H1 (cell line): ENCODE data around the gene GAK.

ENCODE experiments used
- GABPA ChIP-seq: IDR thresholded peaks from 2 replicates; pipeline ENCODE4 v1.6.1; 2011; ENCODE audit warnings: mild to moderate bottlenecking, low read length, moderate library complexity, borderline replicate concordance; ENCODE audit not compliant: insufficient read depth
- JUN ChIP-seq: IDR thresholded peaks from 2 replicates; pipeline ENCODE4 v1.6.1; 2011; ENCODE audit warnings: low read depth, mild to moderate bottlenecking, improper control_type of control experiment, low read length
- POLR2A ChIP-seq, 2 experiments: IDR thresholded peaks; 1 replicate in 1 of 2; 2 replicates in 1 of 2; pipeline ENCODE4 v1.6.1; 2011; ENCODE audit warnings: low read depth in 2 of 2, low read length in 2 of 2, mild to moderate bottlenecking in 2 of 2; ENCODE audit errors: control extremely low read depth in 1 of 2
- POLR2AphosphoS5 ChIP-seq: IDR thresholded peaks from 2 replicates; pipeline ENCODE4 v1.6.1; 2011; ENCODE audit warnings: low read depth, low read length
- SIN3A ChIP-seq, 2 experiments: IDR thresholded peaks in 1 of 2; conservative IDR thresholded peaks in 1 of 2; 2 replicates each; pipeline ENCODE4 v1.6.1; 2011 to 2012; ENCODE audit warnings: low read length in 2 of 2, improper control_type of control experiment in 1 of 2, low read depth in 1 of 2, mild to moderate bottlenecking in 1 of 2
- ZNF274 ChIP-seq: IDR thresholded peaks from 2 replicates; pipeline ENCODE4 v1.7.0; 2012; ENCODE audit warnings: low read length, borderline replicate concordance; ENCODE audit errors: extremely low read depth
- TF ChIP-seq, protein P1 (sequence below), 3 experiments: IDR thresholded peaks; 1 replicate in 2 of 3; 2 replicates in 1 of 3; pipeline versions ENCODE4 v1.5.1 to v1.6.1; 2011; ENCODE audit warnings: low read length in 3 of 3, mild to moderate bottlenecking in 3 of 3, inconsistent platforms in 2 of 3, low read depth in 1 of 3, moderate library complexity in 1 of 3; ENCODE audit not compliant: insufficient read depth in 1 of 3; ENCODE audit errors: control extremely low read depth in 1 of 3

DNA sequence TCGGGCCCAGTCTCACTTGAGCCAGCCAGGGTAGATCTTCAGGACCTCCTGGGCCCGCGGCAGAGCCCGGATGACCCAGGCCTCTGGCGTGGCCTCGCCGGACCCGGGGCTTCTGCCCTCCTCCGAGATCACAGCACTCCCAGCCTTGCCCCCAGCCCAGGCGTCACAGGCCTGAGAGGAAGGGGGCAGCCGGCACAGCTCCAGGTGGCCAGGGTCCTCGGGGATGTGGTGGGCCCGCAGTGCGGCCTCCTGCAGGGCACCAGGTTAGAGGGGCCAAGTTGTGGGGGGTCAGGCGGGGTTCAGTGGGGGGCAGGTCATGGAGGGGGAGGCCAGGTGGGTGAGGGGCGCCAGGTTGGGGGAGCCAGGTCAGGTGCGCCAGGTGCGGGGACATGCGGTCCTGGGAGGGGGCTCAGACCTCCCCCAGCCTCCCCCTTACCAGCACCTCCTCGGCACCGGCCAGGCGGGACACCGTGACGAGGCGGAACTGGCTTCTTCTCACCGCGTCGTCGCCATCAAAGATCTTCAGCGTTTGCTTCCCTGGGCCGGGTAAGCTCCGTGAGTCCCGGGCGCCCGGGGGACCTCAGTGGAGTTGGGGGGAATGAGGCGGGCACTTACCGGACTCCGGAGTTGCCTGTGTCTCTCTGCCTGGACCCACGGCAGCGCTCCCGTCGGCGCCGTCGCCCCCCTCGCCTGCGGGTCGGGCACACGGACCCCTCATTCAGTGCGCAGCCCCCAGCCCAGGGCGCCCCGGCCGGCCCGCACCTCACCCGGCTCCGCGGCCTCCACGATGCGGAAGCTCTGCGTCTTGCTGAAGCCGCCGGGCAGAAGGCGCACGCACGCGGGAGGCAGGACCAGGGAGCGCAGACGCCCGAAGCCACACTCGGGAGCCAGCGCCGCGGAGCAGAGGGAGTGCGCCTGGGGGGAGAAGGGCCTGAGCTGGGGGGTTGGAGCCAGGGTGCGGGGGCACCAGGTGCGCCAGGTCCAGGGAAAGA, 35.3 kb upstream of the GAK start:
- TF ChIP-seq, protein P1, sequence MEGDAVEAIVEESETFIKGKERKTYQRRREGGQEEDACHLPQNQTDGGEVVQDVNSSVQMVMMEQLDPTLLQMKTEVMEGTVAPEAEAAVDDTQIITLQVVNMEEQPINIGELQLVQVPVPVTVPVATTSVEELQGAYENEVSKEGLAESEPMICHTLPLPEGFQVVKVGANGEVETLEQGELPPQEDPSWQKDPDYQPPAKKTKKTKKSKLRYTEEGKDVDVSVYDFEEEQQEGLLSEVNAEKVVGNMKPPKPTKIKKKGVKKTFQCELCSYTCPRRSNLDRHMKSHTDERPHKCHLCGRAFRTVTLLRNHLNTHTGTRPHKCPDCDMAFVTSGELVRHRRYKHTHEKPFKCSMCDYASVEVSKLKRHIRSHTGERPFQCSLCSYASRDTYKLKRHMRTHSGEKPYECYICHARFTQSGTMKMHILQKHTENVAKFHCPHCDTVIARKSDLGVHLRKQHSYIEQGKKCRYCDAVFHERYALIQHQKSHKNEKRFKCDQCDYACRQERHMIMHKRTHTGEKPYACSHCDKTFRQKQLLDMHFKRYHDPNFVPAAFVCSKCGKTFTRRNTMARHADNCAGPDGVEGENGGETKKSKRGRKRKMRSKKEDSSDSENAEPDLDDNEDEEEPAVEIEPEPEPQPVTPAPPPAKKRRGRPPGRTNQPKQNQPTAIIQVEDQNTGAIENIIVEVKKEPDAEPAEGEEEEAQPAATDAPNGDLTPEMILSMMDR (IDR thresholded peaks at IDR 0.05; ENCODE audit: control extremely low read depth in 1 of 3, insufficient read depth in 1 of 3, low read depth in 1 of 3, low read length in 3 of 3) = no peak
- TF ChIP-seq GABPA = no peak; the same call in 1 of the 2 replicates
- no peak for TF ChIP-seq POLR2AphosphoS5
- no peak for TF ChIP-seq JUN
- no peak for TF ChIP-seq POLR2A (IDR thresholded peaks at IDR 0.05; ENCODE audit: control extremely low read depth in 1 of 2, low read depth in 2 of 2, low read length in 2 of 2)
- TF ChIP-seq SIN3A (conservative IDR thresholded peaks at IDR 0.05 in 1 of 2, IDR thresholded peaks at IDR 0.05 in 1 of 2; ENCODE audit: low read depth in 1 of 2, low read length in 2 of 2) = no peak
- no peak for TF ChIP-seq ZNF274
